Stimulated activated CD8-positive, alpha-beta memory T cell treated with anti-CD3 and anti-CD28 coated beads, Interleukin-12 subunit alpha, Interleukin-12 subunit beta, amount 100 ng/mL, for 24 hours (primary cell): ENCODE measurements around the gene TNNI2.
A peak's percentile ranks its signal among the peaks of the same experiment; 100 is the strongest.

Source experiments
- DNase-seq: peaks from one replicate; pipeline ENCODE4 v3.0.0-alpha.2; 2020; ENCODE audit errors: extremely low read depth

Gene TNNI2

DNA sequence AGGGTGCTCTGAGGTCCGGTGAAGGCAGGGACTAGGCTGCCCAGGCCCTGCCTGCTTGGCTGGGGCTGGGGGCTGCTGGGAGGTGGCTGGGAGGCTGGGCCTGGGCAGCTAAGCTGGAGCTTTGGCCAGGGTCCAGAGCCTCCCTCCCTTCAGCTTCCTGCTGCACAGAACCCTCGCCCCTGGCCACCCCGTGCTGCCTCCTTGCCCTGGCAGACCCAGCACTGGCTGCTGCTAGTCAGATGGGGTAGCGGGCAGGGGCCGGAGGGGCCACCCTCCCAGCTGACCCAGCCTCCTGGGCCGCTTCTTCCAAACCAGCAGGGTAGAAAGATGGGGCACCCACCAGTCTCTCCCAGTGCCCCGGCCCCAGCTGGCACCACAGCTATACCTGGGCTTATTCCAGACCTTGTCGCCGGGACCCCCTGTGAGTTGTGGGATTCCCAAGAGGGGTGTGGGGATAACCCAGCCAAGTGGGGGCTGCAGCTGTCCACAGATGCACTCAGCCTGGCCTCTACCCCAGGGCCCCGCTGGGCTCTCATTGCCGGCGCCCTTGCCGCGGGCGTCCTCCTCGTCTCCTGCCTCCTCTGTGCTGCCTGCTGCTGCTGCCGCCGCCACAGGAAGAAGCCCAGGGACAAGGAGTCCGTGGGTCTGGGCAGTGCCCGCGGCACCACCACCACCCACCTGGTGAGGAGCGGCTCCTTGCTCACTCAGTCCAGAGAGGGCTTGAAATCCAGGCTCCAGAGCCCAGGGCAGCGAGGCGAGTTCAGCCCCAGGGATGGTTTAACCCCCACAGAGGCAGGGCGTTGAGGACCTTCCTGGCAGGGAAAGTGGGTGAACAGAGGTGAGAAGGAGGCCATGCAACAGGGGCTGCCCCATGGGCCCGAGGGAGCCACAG is 3.8 kb upstream of the TNNI2 start, which contains the start of gene SYT8:
Gene SYT8, plus strand, starts transcription at position 212 of the 892 bp plus-strand sequence. Its CDS starts 116 bp downstream, at position 328.
- DNase-seq: no peak

DNA sequence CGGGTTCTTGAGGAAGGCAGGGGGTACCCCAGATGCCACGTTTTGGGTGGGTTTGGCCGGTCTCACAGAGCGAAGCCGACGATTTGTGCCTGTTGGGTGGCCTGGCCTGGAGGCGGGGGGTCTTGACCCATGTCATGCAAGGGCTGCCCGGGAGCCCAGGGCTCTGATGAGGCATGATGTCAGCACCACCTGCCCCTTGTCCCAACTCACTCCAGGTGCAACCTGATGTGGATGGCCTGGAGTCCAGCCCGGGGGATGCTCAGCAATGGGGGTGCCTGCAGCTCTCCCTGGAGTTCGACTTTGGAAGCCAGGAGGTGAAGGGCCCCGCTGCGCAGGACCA is 3.1 kb upstream of the TNNI2 start:
- no peak for DNase-seq

DNA sequence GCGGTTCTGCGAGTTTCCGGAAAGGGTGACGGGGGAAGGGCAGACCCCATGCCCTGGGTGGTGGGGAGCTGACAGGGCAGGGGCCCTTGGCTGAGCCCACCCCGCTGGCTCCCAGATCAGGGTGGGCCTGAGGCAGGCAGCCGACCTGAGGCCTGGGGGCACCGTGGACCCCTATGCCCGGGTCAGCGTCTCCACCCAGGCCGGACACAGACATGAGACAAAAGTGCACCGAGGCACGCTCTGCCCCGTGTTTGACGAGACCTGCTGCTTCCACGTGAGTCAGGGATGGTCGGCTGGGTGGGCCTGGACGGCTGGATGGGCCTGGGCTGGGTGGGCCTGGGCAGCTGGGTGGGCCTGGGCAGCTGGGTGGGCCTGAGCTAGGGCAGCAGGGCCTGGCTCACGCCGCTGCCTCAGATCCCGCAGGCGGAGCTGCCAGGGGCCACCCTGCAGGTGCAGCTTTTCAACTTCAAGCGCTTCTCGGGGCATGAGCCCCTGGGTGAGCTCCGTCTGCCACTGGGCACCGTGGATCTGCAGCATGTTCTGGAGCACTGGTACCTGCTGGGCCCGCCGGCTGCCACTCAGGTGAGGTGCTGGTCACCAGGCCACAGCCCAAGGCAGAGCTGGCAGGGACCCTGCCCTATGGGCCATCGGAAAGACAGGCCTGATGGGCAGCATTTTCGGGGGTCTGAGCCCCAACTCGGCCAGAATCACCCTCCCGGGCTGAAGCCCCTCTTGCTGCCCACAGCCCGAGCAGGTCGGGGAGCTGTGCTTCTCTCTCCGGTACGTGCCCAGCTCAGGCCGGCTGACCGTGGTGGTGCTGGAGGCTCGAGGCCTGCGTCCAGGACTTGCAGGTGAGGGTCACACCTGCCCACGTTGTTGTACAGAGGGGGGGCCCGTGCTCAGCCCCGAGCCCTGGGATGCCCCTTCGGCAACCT is 2.5 kb upstream of the TNNI2 start:
- DNase-seq: no peak

DNA sequence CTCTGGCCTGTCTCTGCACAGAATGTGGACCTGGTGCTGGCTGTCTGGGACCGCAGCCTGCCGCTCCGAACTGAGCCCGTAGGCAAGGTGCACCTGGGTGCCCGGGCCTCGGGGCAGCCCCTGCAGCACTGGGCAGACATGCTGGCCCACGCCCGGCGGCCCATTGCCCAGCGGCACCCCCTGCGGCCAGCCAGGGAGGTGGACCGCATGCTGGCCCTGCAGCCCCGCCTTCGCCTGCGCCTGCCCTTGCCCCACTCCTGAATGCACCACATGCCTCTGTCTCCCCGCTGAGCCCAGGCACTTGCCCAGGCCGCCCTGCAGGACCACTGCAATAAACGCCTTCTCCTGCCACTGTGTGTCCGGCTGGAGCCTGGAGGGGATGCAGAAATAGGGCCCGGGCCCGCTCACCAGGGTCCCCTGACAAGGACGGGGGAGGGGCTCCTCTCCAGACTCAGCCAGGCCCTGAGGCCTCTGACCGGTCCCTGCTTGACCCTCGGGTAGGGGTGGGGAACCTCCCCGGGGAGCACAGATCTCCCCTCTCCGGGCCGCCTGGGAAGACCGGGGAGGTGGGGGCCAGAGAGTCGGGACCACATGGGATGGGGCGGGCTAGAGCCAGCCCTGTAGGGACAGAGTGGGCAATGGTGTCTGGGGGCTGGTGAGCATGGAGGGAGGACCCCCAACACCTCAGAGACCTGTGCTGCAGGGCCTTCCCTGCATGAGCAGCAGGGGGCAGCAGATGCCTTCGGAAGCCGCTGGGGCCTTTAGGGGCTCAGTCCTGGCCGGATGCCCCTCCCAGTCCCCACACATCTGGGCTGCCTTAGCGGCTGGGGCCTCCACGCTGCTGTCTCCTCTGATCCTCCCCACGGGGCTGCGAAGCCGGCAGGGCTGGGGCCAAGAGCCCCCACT is 1.4 kb upstream of the TNNI2 start:
- peak; percentile 53 for DNase-seq

DNA sequence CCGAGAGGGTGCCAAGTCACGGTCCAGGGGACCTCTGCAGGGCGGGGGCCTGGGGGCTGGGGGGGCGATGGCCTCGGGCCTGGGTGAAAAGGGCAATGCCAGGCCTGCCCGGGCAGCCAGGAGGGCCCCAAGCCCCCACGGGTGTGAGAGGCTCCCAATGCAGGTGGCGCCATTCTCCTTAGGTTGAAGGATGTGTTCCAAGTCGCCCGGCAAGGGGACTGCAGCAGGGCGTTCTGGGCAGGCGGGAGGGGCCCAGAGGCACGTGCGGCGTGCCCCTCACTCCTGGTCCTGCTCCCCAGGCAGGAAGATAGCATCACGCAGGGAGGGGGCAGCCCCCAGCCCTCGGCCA is 730 bp upstream of the TNNI2 start:
- DNase-seq: no peak

DNA sequence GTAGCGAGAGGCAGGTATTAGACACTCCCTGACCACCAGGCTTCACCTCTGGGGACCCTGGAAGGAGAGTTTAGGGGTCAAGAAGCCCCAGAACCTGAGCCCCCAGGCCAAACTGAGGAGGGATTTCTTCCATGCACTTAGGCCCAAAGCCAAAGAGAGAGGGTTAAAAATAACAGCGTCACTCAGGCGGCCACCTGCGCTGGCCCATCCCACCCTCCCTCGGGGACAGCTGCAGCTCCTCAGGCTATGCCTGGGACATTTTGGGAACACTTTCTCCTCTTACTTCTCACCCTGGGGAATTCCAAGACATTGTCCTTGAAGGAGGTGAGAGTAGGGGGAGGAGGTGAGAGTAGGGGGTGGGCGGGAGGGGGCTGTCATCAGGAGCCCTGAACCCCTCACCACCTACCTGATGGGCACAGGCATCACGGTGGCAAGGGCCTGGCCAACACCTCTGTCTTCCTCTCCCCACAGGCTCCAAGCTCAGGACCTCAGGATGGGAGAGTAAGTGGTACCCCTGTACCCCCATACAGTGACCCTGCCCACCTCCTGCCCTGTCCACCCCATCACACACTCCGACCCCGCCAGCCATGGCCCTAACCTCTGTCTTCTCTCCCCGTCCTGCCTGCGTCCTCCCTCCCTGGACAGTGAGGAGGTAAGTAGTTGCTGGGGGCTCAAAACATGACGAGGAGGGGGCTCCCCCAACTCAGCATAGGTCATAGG is 583 bp downstream of the TNNI2 start:
- DNase-seq: no peak

DNA sequence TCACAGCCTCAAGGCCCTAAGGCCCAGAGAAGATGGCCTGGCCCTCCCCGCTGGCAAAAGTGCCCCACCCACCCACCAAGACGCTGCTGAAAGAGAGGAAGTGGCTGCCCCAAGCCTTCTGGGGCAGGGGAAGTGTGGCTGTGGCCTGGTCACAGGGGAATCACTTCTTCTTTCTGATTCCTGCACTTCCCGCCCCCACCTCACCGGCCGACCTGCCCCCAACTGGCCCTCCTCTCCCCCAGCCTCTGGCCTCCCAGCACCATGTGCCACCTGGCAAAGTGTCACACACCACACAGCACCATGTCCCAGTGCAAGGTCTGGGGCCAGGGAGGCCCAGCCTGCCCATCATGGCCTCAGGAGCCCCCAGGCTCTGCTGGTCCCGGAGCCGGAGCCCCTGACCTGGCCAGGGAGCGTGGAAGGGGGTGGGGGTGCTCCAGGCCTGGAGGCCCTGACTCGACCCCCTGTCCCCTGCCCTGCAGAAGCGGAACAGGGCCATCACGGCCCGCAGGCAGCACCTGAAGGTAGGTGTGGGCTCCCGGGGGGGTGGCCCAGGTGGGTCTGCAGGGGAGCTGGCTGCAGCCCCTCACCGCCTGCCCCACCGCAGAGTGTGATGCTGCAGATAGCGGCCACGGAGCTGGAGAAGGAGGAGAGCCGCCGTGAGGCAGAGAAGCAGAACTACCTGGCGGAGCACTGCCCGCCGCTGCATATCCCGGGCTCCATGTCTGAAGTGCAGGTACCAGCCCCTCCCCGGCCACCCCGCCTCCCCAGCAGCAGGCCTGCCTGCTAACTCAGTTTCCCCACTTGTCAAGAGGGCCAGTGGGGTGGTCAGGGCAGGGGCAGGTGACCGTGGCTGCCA is 1.4 kb downstream of the TNNI2 start:
- DNase-seq: no peak

DNA sequence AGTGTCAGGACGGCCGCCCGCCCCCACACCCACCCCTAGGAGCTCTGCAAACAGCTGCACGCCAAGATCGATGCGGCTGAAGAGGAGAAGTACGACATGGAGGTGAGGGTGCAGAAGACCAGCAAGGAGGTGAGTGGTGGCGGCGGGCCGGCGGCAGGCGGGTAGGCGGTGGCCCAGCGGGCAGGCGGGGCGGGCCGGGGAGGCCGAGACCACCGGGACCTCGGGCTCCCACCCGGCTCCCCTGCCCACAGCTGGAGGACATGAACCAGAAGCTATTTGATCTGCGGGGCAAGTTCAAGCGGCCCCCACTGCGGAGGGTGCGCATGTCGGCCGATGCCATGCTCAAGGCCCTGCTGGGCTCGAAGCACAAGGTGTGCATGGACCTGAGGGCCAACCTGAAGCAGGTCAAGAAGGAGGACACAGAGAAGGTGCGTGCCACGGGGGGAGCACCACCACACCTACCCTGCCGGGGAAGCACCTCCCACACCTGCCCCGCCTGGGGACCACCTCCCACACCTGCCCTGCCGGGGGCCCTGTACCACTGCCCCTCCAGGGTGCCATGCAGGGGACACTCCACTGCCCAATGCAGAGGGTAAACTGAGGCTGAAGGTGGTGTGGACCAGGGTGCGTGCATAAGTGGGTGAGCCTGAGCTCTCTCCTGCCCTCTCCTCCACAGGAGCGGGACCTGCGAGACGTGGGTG is 2.1 kb downstream of the TNNI2 start:
- DNase-seq: no peak

DNA sequence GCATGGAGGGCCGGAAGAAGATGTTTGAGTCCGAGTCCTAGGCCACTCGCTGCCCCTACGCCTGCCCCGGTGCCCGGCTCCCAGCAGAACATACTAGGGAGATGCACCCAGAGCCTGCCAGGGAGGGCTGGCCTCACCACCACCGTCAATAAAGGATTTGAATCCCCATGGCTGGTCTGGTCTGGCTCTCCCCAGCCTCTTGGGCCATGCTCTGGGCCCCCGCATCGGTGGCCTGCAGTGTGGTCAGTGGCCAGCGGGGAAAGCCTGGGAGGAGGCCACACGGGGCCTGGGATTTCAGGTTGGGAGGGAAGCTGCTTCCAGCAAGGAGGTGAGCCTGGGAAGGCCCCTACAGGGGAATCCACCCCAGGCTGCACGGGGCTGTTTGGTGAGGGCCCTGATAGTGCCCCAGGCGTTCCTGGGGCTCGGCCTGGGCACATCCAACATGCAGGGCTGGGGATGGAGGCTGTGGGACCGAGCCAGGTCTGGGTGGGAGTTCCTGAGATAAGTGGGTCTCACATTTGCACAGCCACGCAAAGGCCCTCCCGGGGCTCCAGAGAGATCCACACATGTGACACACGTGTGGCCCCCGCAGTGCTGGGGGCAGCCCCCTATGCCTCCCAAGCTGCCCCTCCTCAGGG is 2.8 kb downstream of the TNNI2 start:
- no peak for DNase-seq

DNA sequence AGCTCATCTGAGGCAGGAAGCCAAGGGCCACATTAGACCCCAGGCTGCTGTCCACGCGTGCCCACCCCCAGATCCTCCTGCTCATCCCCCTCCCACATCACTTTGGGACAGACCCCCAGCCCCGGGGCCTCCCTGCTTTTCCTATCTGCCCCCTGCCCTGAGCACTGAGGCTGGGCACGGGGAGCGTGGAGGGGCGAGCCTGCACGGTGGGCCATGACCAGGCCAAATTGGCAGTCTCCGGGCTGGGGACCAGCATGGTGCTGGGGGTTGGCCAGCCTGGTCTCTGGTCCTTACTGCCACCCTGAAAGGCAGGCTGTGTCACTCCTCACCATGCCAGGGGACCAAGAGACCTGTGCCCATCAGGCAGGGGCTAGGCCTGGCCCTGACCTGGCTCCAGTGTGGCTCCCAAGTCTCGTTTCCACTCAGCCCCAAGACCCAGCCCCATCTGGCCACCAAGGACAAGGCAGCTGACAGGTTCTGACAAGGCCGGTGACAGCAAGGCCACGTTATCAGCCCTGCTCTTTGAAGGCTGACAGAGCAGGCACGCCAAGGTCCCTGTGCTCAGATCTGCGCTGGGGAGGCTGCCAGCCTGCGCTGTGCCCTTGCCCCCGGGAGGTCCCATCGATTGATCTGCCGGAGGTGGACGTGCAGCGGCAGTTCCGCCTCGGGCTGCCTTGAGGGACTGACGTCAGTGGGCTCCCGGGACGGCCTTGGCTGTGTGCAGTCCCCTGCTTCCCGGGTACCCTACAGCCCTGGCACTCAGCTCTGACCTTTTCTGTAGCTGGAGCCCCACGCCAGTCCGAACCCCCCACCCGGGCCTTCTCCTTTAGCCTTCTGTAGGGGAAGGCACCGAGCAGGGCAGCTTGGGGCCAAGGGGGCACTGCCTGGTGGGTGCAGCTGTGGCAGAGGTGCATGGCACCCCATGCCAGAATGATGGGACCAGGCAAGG is 3.6 kb downstream of the TNNI2 start:
- no peak for DNase-seq

DNA sequence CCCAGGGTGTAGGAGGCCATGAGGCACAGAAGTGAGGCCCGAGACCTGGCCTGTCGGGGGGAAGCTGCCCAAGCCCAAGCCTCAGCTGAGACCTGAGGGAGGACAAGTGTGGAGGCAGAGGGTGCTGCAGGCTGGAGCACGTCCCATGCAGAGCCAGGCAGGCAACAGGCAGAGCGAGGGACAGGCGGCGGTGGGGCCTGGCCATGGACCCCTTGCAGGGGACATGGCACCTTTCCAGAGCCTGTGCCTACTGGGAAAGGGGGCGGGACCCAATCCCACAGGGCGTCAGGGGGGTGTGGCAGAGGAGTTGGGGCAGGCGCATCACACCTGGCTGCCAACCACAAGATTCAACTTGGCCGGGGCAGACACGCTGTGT is 4.3 kb downstream of the TNNI2 start:
- no peak for DNase-seq

DNA sequence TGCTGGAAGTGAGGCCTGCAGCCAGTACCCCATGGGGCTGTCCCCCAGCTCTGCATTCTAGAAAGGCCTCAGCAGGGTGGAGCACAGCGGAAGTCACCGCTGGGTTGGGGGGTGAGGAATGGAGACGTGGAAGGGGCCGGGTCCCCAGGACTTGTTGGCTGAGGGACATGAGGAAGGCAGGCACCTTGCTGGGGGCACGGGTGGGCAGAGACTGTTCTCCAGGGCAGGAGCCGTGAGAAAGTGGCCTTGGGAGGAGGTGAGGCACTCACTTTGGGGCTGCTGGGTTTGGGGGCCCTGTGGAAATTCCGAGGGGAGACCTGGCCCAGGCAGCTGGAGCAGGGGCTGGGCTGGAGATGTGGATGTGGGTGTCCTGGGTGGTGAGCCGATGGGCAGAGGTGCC is 5.0 kb downstream of the TNNI2 start:
- no peak for DNase-seq

DNA sequence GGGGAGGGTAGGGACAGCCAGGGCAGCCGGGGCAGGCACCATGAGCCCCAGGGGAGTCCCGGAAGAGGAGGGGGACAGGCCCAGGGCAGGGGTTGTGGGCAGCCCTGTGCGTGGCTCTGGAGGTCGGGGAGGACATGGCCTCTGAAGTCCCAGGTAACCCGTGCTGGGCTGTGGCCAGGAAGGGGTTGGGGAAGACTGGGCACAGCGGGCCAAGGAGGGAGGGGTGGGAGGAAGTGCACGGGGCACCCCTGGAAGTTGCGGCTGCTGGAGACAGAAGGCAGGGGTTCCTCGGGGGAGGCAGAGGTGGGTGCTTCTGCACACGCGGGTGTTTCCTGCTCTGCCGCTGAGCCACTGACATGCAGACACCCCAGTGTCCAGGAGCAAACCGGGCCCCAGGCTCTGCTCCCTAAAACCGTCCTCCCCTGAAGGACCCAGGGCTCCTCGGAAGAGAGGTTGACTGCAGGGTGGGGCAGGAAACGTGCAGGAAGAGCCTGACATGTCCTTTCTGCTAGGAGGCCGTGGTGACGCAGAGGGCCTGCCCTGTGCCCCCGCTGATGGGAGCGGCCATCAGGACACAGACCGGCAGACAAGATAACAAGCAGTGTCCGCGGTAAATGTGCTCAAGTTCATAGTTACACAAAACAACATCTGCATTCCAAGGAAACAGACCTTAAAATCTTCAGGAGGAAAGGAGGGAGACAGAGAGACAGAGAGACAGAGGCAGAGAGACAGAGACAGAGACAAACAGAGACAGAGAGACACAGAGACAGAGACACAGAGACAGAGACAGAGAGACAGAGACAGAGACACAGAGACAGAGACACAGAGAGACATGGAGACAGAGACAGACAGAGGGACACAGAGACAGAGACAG is 5.7 kb downstream of the TNNI2 start:
- no peak for DNase-seq

DNA sequence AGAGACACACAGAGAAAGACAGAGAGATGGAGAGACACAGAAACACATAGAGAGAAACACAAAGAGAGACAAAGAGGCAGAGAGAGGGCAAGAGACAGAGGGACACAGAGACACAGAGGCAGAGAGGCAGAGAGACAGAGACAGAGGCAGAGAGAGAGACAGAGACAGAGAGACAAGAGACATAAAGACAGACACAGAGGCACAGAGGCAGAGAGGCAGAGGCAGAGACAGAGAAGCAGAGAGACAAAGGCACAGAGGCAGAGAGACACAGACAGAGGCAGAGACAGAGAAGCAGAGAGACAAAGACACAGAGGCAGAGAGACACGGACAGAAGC is 6.3 kb downstream of the TNNI2 start:
- no peak for DNase-seq

DNA sequence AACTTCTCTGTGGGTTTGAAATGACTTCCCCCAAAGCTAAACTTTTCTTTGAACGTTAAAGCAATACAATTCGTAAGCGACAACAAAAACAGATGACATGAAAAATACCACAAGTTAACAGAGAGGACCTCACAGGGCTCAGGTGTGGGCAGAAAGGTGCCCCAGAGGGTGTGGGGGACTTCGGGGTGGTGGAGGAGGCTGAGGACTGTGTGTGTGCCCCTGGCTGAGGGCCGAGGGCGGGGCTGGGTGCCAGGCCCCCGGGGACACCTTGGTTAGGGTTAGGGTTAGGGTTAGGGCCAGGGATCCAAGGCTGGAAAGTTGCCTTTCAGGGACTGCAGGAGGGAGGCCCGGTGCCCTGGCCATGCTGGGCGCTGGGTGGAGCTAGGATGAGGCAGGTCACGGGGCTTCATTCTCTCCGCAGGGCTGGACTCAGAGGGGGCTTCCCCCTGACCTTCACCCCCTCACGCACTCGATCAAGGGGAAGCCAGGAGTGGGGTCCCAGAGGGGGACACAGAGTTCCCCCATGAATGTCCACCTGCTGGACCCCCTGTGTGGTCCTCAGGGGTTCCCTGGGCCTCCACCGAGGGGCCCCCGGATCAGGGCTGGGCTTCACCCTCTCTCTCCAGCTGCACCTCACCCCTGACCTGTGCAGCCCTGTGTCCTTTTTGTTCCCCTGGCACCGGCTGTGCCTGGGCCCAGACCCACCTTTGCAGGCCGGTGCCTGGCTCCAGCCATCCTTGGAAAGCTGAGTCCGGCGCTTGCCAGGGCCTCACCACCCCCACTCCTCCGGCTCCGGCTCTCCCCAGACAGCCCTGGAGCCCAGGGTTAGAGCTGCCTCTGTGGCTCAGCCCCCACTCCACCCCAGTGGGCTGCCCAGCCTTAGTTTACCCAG is 7.0 kb downstream of the TNNI2 start:
- no peak for DNase-seq

DNA sequence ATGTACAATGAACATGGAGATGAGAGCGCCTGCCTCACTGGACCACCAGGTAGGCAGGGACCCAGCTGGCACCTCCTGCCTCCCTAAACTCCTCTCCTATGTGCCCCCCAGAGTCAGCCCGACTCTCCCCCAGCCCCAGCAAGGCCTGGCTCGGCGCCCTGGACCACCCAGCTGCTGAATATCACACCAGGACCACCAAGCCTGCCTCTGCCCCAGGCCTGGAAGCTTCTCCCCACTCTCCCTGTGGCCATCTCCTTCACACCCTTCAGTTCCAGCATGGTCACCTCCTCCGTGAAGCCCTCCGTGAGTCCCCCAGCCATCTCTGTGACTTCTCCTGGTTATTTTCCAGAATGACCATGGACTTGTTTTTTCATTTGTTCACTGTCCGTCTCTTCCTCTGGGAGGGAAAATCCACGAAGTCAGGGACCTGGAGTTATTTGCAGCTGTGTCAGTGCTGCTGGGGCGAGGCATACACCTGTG is 7.7 kb downstream of the TNNI2 start:
- DNase-seq: no peak
